OCI-LY7 (cell line): Measurements from ENCODE around the gene NID2. TPM values are rescaled to one million over a fixed set of nuclear protein-coding genes. Genes with fewer than 3 reads are reported as not detected.

ENCODE experiments used
- BruUV-seq: library from RNA; stranded (reverse); fragments of 400-500 nt; replicated peaks from 2 replicates; lab custom pipeline; 2021; lab: Mats Ljungman, UMichigan
- CTCF ChIA-PET: fragments of 300-600 bp; sonication (Branson Sonifier 250); formaldehyde crosslinking; loops from one replicate; lab custom pipeline; 2022; ENCODE audit warnings: antibody characterized with exemption; ENCODE audit not compliant: unreplicated experiment; lab: Charles Lee
- POLR2A ChIA-PET: fragments of 300-600 bp; sonication (Branson Sonifier 250); formaldehyde crosslinking; loops from one replicate; lab custom pipeline; 2022; ENCODE audit warnings: antibody characterized with exemption; lab: Charles Lee
- DNase-seq: peaks from one replicate; pipeline ENCODE4 v3.0.0-alpha.2; 2015; ENCODE audit warnings: low spot score
- H2AFZ ChIP-seq: fragments of 200-600 bp; sonication (generic), shearing (Covaris generic); 2 replicates; pipeline ENCODE4 v1.6.1; 2014; ENCODE audit warnings: mild to moderate bottlenecking, antibody characterized with exemption, low read length, moderate library complexity
- H3K27ac ChIP-seq: fragments of 200-600 bp; sonication (generic); 2 replicates; pipeline ENCODE4 v1.5.1; 2014; ENCODE audit warnings: mixed run types, low read depth, mild to moderate bottlenecking, moderate library complexity, low read length, inconsistent platforms; ENCODE audit not compliant: poor library complexity, severe bottlenecking
- H3K36me3 ChIP-seq: fragments of 200-600 bp; sonication (generic); 2 replicates; pipeline ENCODE4 v1.6.1; 2014; ENCODE audit warnings: mild to moderate bottlenecking, antibody characterized with exemption, low read length, moderate library complexity, mixed read lengths; ENCODE audit not compliant: insufficient read depth
- H3K4me1 ChIP-seq: fragments of 200-600 bp; sonication (generic); 2 replicates; pipeline ENCODE4 v1.5.1; 2014; ENCODE audit warnings: mild to moderate bottlenecking, low read length; ENCODE audit not compliant: insufficient read depth, poor library complexity, severe bottlenecking
- H3K4me2 ChIP-seq: fragments of 200-600 bp; sonication (generic); 2 replicates; pipeline ENCODE4 v1.6.1; 2014; ENCODE audit warnings: mild to moderate bottlenecking, low read length
- H3K4me3 ChIP-seq: fragments of 200-600 bp; sonication (generic); 2 replicates; pipeline ENCODE4 v1.5.1; 2014; ENCODE audit warnings: mild to moderate bottlenecking, low read depth, low read length; ENCODE audit not compliant: poor library complexity, severe bottlenecking
- H3K79me2 ChIP-seq: fragments of 200-600 bp; sonication (generic); 2 replicates; pipeline ENCODE4 v1.6.1; 2016; ENCODE audit warnings: low read depth, mild to moderate bottlenecking, low read length, moderate library complexity, mixed read lengths; ENCODE audit not compliant: insufficient read depth
- H3K9me2 ChIP-seq: fragments of 200-600 bp; sonication (generic); 2 replicates; pipeline ENCODE4 v1.6.1; 2016; ENCODE audit warnings: mild to moderate bottlenecking, low read length, mixed read lengths; ENCODE audit not compliant: insufficient read depth
- H3K9me3 ChIP-seq: fragments of 200-600 bp; sonication (generic); 2 replicates; pipeline ENCODE4 v1.6.1; 2014; ENCODE audit warnings: mild to moderate bottlenecking, mixed run types, low read length, mixed read lengths
- H4K20me1 ChIP-seq: fragments of 200-600 bp; sonication (generic); 2 replicates; pipeline ENCODE4 v1.6.1; 2014; ENCODE audit warnings: mild to moderate bottlenecking, antibody characterized with exemption, low read length, moderate library complexity, mixed read lengths; ENCODE audit not compliant: insufficient read depth
- EZH2phosphoT487 ChIP-seq: fragments of 200-600 bp; sonication (generic); IDR thresholded peaks from 2 replicates; pipeline ENCODE4 v1.6.1; 2018; ENCODE audit warnings: low read depth, borderline replicate concordance, mild to moderate bottlenecking, mixed run types, antibody characterized with exemption, low read length, moderate library complexity, mixed read lengths
- intact Hi-C: fragments of 100-400 bp; cut with micrococcal nuclease; formaldehyde crosslinking; loops from one replicate; pipeline ENCODE4 v1.10.0; 2022; ENCODE audit not compliant: unreplicated experiment
- total RNA-seq, 2 experiments: library from RNA; depleted of rRNA in 1 of 2; stranded (reverse); fragments of >200 nt in 1 of 2; shearing (Covaris generic) in 1 of 2; gene quantifications; 2 replicates each; pipeline ENCODE4 v1.2.3, GENCODE V29; 2014 to 2022
- TF ChIP-seq, protein P1 (sequence below): fragments of 200-600 bp; sonication (generic); conservative IDR thresholded peaks from 2 replicates; pipeline ENCODE4 v1.5.1; 2014; ENCODE audit warnings: mild to moderate bottlenecking, antibody characterized with exemption, low read length, moderate library complexity, mixed read lengths

The NID2 gene
- total RNA-seq, 2 experiments from 2014 or later: not detected

DNA sequence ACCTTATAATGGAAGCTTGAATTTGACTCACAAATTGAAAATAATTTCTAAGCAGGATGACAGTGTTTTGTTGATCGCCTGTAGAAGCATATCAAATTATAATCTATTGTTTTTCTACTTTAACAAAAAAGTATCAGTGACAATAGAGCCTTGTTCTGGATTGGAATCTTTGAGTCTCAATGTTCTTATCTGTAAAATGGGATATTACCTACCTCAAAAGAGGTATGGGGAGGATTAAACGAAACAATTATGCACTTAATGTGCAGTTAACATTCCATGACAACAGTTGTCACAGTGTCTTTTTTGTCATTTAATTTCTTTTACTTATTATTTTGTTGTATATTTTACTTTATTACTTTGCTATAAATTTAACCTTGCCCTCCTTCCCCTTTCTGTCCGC is 78.4 kb downstream of the NID2 start:
- H4K20me1 ChIP-seq: peaks cover 21% of the 10 kb centered on the region; the same call in 1 of the 2 replicates
- H3K9me3 ChIP-seq: no peaks in the 10 kb centered on the region
- POLR2A ChIA-PET: no interaction called here
- H3K27ac ChIP-seq: no peak overlapping the region
- CTCF ChIA-PET: no interaction called here
- H2AFZ ChIP-seq: no peak overlapping the region
- peak overlapping the region; percentile 95 for H3K4me2 ChIP-seq
- peaks cover 30% of the 10 kb centered on the region for H3K4me1 ChIP-seq
- peaks cover 49% of the 10 kb centered on the region for H3K36me3 ChIP-seq
- H3K9me2 ChIP-seq: no peaks in the 10 kb centered on the region
- DNase-seq: no peak
- peaks cover 53% of the 10 kb centered on the region for H3K79me2 ChIP-seq
- BruUV-seq: TSS peak; percentile 58
- TF ChIP-seq, protein P1, sequence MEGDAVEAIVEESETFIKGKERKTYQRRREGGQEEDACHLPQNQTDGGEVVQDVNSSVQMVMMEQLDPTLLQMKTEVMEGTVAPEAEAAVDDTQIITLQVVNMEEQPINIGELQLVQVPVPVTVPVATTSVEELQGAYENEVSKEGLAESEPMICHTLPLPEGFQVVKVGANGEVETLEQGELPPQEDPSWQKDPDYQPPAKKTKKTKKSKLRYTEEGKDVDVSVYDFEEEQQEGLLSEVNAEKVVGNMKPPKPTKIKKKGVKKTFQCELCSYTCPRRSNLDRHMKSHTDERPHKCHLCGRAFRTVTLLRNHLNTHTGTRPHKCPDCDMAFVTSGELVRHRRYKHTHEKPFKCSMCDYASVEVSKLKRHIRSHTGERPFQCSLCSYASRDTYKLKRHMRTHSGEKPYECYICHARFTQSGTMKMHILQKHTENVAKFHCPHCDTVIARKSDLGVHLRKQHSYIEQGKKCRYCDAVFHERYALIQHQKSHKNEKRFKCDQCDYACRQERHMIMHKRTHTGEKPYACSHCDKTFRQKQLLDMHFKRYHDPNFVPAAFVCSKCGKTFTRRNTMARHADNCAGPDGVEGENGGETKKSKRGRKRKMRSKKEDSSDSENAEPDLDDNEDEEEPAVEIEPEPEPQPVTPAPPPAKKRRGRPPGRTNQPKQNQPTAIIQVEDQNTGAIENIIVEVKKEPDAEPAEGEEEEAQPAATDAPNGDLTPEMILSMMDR: no peak
- no peak for TF ChIP-seq EZH2phosphoT487
- H3K4me3 ChIP-seq: peak overlapping the region; percentile 97
- intact Hi-C loops: loop anchor here (10.0 kb wide), 1 partner anchor 144 kb away; no protein-coding TSS in a partner anchor

DNA sequence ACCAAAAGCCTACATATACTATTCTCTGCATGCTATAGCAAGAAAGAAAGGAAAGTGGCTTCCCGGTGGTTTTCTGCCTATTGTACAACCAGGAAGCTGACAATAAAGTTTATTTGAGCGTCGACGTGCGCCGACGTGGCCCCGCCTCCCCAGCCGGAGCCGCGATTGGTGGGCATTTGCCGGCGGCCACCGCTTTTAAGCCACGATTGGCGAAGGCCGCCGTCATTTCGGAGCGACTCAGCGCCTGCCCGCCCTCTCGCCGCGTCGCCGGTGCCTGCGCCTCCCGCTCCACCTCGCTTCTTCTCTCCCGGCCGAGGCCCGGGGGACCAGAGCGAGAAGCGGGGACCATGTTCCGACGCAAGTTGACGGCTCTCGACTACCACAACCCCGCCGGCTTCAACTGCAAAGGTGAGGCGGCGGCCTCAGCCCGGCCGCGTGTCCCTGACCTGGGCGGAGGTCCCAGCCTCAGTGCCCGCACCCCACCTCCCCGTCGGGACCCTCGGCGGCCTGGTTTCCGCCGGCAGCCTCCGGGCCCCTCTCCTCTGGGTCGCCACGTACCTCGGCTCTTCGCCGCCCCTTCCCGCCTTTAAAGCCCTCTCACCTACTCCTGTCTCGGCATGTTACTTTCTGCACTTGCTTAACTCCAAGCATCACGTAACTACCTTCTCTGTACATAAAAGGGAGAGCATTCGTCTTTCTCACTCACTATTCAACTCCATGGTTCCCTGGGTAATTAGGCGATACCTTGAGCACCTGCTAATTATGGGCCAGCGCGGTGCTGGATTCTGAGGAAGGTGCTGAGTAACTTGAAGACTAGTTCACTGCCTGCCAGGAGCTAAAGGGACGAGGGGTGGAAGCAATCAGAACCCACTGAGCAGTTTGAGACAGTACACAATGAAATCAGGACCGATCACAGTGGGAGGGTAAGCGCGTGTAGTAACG is 79.3 kb downstream of the NID2 start, which contains the start of gene RTRAF:
Gene RTRAF, plus strand, starts transcription at position 254 of the 942 bp plus-strand sequence. Its CDS starts 94 bp downstream, at position 348.
- Histone ChIP-seq H3K4me3 (peak within 1 kb of the TSS; percentile 97), H3K9me3 (no peaks in the 10 kb centered on the region), H3K9me2 (no peaks in the 10 kb centered on the region), H4K20me1 (peaks cover 21% of the 10 kb centered on the region; the same call in 1 of the 2 replicates), H3K36me3 (peaks cover 40% of the 10 kb centered on the region), H3K4me1 (peaks cover 30% of the 10 kb centered on the region), H3K27ac (peak within 1 kb of the TSS; percentile 44), H2AFZ (peak within 1 kb of the TSS; percentile 78), H3K79me2 (peaks cover 50% of the 10 kb centered on the region), H3K4me2 (peak within 1 kb of the TSS; percentile 95)
- intact Hi-C loops: loop anchor here (5.0 to 10.0 kb wide), 2 partner anchors 127 to 145 kb away; partner anchors contain the start of gene GNG2
- CTCF ChIA-PET: no interaction called here
- POLR2A ChIA-PET: no interaction called here
- TF ChIP-seq, protein P1: no peak
- no peak for TF ChIP-seq EZH2phosphoT487
- no TSS peak for BruUV-seq
- peak; percentile 93 for DNase-seq
